ENCODE measurements around the gene TPGS1. TPM values are rescaled to one million over a fixed set of nuclear protein-coding genes. Genes with fewer than 3 reads are reported as not detected.

TPGS1 gene
- total RNA-seq, 1 donor from 2014 or later = 26.1 TPM

- H3K4me3 Mint-ChIP-seq = no peak overlapping the region
- peaks cover 3% of the 10 kb centered on the region for H3K27me3 Mint-ChIP-seq
- H3K4me1 Mint-ChIP-seq (ENCODE audit: unreplicated experiment) = peaks cover 10% of the 10 kb centered on the region
- H3K36me3 Mint-ChIP-seq = peaks cover 4% of the 10 kb centered on the region
- H3K27ac Mint-ChIP-seq = no peak overlapping the region
- no peaks in the 10 kb centered on the region for H3K9me3 Mint-ChIP-seq
- DNase-seq (ENCODE audit: extremely low spot score, unreplicated experiment) = no peak
- TF ChIP-seq, protein P1, sequence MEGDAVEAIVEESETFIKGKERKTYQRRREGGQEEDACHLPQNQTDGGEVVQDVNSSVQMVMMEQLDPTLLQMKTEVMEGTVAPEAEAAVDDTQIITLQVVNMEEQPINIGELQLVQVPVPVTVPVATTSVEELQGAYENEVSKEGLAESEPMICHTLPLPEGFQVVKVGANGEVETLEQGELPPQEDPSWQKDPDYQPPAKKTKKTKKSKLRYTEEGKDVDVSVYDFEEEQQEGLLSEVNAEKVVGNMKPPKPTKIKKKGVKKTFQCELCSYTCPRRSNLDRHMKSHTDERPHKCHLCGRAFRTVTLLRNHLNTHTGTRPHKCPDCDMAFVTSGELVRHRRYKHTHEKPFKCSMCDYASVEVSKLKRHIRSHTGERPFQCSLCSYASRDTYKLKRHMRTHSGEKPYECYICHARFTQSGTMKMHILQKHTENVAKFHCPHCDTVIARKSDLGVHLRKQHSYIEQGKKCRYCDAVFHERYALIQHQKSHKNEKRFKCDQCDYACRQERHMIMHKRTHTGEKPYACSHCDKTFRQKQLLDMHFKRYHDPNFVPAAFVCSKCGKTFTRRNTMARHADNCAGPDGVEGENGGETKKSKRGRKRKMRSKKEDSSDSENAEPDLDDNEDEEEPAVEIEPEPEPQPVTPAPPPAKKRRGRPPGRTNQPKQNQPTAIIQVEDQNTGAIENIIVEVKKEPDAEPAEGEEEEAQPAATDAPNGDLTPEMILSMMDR (conservative IDR thresholded peaks at IDR 0.05) = no peak
These were observed 12.2 kb downstream of the TPGS1 start for GRCh38 chr19:519449-519865.

DNA sequence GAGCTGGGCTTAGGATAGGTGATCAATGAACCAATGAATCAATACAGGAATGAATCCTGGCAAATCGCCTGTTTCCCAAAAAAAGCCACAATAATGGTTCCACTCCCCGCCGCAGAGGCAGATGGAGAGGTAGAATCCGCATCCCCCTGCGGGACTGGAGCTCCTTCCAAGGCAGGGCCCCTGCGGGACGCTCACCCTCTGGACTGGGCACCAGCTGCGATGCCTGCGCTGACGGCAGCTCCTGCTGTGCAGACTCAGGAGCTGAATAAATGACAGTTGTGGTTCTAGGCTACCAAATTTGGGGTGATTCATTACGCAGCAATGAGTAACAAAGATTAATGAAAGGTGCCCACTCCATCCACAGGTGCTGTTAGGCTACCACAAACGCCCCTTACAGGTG, 15.4 kb downstream of the TPGS1 start:
- Mint-ChIP-seq H3K4me1 (ENCODE audit: unreplicated experiment) (peaks cover 5% of the 10 kb centered on the region), H3K27me3 (peaks cover 3% of the 10 kb centered on the region), H3K9me3 (no peaks in the 10 kb centered on the region), H3K36me3 (peaks cover 4% of the 10 kb centered on the region), H3K27ac (no peak overlapping the region), H3K4me3 (no peak overlapping the region)
- TF ChIP-seq, protein P1 (conservative IDR thresholded peaks at IDR 0.05) = no peak
- no peak for DNase-seq (ENCODE audit: extremely low spot score, unreplicated experiment)

- Mint-ChIP-seq H3K27me3 (peaks cover 3% of the 10 kb centered on the region), H3K9me3 (no peaks in the 10 kb centered on the region), H3K36me3 (peaks cover 4% of the 10 kb centered on the region), H3K4me3 (no peak overlapping the region), H3K4me1 (ENCODE audit: unreplicated experiment) (peaks cover 9% of the 10 kb centered on the region), H3K27ac (no peak overlapping the region)
- no peak for DNase-seq (ENCODE audit: extremely low spot score, unreplicated experiment)
- TF ChIP-seq, protein P1 (conservative IDR thresholded peaks at IDR 0.05) = no peak
These were observed 16.9 kb downstream of the TPGS1 start for GRCh38 chr19:524062-524674.

DNA sequence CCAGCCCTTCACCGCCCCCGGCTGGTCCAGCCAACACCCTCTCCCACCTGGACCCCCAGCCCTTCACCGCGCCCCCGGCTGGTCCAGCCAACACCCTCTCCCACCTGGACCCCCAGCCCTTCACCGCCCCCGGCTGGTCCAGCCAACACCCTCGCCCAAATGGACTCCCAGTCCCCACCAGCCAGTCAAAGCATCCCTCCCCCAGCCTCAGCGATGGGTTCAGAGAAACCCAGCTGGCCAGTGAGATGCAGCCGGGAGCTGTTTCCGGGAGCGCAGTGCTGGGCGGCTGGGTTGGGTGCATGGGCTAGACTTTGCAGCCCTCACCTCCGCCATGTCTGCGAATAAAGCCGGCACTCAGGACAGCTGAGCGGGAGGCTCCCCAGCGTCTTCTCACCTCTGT, 17.7 kb downstream of the TPGS1 start:
- peaks cover 9% of the 10 kb centered on the region for H3K4me1 Mint-ChIP-seq (ENCODE audit: unreplicated experiment)
- no peak overlapping the region for H3K4me3 Mint-ChIP-seq
- H3K36me3 Mint-ChIP-seq = peaks cover 4% of the 10 kb centered on the region
- H3K27me3 Mint-ChIP-seq = peaks cover 3% of the 10 kb centered on the region
- DNase-seq (ENCODE audit: extremely low spot score, unreplicated experiment) = no peak
- TF ChIP-seq, protein P1 (conservative IDR thresholded peaks at IDR 0.05) = no peak
- H3K9me3 Mint-ChIP-seq = no peaks in the 10 kb centered on the region
- peak overlapping the region; percentile 74 for H3K27ac Mint-ChIP-seq

GRCh38 chr19:525857-526419, 18.6 kb downstream of the TPGS1 start:
- Mint-ChIP-seq H3K36me3 (peaks cover 2% of the 10 kb centered on the region), H3K27me3 (peaks cover 3% of the 10 kb centered on the region), H3K4me3 (no peak overlapping the region), H3K9me3 (no peaks in the 10 kb centered on the region), H3K4me1 (ENCODE audit: unreplicated experiment) (peaks cover 9% of the 10 kb centered on the region), H3K27ac (peak overlapping the region; percentile 74)
- TF ChIP-seq, protein P1 (conservative IDR thresholded peaks at IDR 0.05) = no peak
- DNase-seq (ENCODE audit: extremely low spot score, unreplicated experiment) = no peak
